ENCODE results near the gene RELL1.

- TF ChIP-seq POLR2AphosphoS5 (IDR thresholded peaks at IDR 0.05; ENCODE audit: low read depth, low read length) (no peak), POLR2A (IDR thresholded peaks at IDR 0.05; ENCODE audit: low read depth, low read length) (no peak)
Observed at GRCh38 chr4:37646247-37646646, 39.9 kb downstream of the RELL1 start.

Data from GM12892 (cell line).